Measurements from ENCODE around the gene INPP5B. TPM values are rescaled to one million over a fixed set of nuclear protein-coding genes. Genes with fewer than 3 reads are reported as not detected.
A peak's percentile ranks its signal among the peaks of the same experiment; 100 is the strongest.

INPP5B gene
- total and polyA plus RNA-seq, 2 of the 13 experiments (the other 11 are each of a cell fraction or from before 2014, with no cell fraction given), result 9.0 to 9.8 TPM

GRCh38 chr1:37859507-37860345, 87.1 kb downstream of the INPP5B start, which contains the start of gene MTF1 (continued):
- TF ChIP-seq EZH2 (conservative IDR thresholded peaks at IDR 0.05; ENCODE audit: low read depth, low read length) (no peak), TGIF2 (CRISPR knock-in tag; IDR thresholded peaks at IDR 0.05) (peak; percentile 80; the same call in 1 of the 2 replicates), SMC3 (IDR thresholded peaks at IDR 0.05; ENCODE audit: low read length) (peak; percentile 24; the same call in 1 of the 2 replicates), ETV5 (CRISPR knock-in tag; IDR thresholded peaks at IDR 0.05; ENCODE audit: borderline replicate concordance) (peak; percentile 77), ZNF749 (CRISPR knock-in tag; IDR thresholded peaks at IDR 0.05; ENCODE audit: borderline replicate concordance) (peak; percentile 49; the same call in 1 of the 2 replicates), MBD4 (IDR thresholded peaks at IDR 0.05; ENCODE audit: borderline replicate concordance, low read length) (no peak), SIX1 (CRISPR knock-in tag; IDR thresholded peaks at IDR 0.05; ENCODE audit: borderline replicate concordance) (no peak), JUN (CRISPR knock-in tag; IDR thresholded peaks at IDR 0.05) (no peak), TSC22D2 (CRISPR knock-in tag; IDR thresholded peaks at IDR 0.05; ENCODE audit: borderline replicate concordance) (0 out of 2 replicates have a peak, but pooled peaks have one; percentile 40), ZNF660 (CRISPR knock-in tag; IDR thresholded peaks at IDR 0.05; ENCODE audit: borderline replicate concordance, low read depth) (no peak), AHR (CRISPR knock-in tag; IDR thresholded peaks at IDR 0.05) (peak; percentile 61), TERF1 (CRISPR knock-in tag; IDR thresholded peaks at IDR 0.05) (no peak), ZSCAN29 (CRISPR knock-in tag; conservative IDR thresholded peaks at IDR 0.05) (no peak), ZNF317 (CRISPR knock-in tag; IDR thresholded peaks at IDR 0.05) (no peak), ZNF431 (CRISPR knock-in tag; IDR thresholded peaks at IDR 0.05; ENCODE audit: borderline replicate concordance, low read depth) (no peak), ZIK1 (CRISPR knock-in tag; IDR thresholded peaks at IDR 0.05; ENCODE audit: borderline replicate concordance, low read depth) (no peak), TBX3 (IDR thresholded peaks at IDR 0.05; ENCODE audit: borderline replicate concordance) (no peak; the same call in 1 of the 2 replicates), GFI1 (CRISPR knock-in tag; IDR thresholded peaks at IDR 0.05; ENCODE audit: borderline replicate concordance) (peak; percentile 64; the same call in 1 of the 2 replicates), ZNF281 (CRISPR knock-in tag; IDR thresholded peaks at IDR 0.05; ENCODE audit: borderline replicate concordance) (no peak), NR3C1 (CRISPR knock-in tag; IDR thresholded peaks at IDR 0.05) (no peak), ZNF747 (CRISPR knock-in tag; IDR thresholded peaks at IDR 0.05; ENCODE audit: borderline replicate concordance) (no peak), ZSCAN30 (CRISPR knock-in tag; IDR thresholded peaks at IDR 0.05) (no peak), FOXJ3 (CRISPR knock-in tag; IDR thresholded peaks at IDR 0.05; ENCODE audit: borderline replicate concordance) (no peak), ATRX (CRISPR knock-in tag; IDR thresholded peaks at IDR 0.05; ENCODE audit: borderline replicate concordance) (no peak), ZKSCAN8 (CRISPR knock-in tag; IDR thresholded peaks at IDR 0.05; ENCODE audit: borderline replicate concordance) (no peak), AGO2 (optimal IDR thresholded peaks at IDR 0.05; ENCODE audit: low read depth, low read length) (peak; percentile 93)
- TF ChIP-seq, protein P1, sequence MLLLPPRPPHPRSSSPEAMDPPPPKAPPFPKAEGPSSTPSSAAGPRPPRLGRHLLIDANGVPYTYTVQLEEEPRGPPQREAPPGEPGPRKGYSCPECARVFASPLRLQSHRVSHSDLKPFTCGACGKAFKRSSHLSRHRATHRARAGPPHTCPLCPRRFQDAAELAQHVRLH (CRISPR knock-in tag; IDR thresholded peaks at IDR 0.05; ENCODE audit: borderline replicate concordance, low read depth), result 0 out of 2 replicates have a peak, but pooled peaks have one; percentile 18
